GM21825 (cell line): ENCODE data around the gene KRTAP5-10.
"Not testable (repeated sequence)": the region's sequence is repeated elsewhere in the genome, so short reads cannot be mapped to it uniquely, and the experiment has no call there.

Experiments used
- ATAC-seq: cut with Tn5 transposase; IDR thresholded peaks from one replicate; pipeline ENCODE4 v1.9.1; 2021; ENCODE audit warnings: mild to moderate bottlenecking, moderate library complexity; ENCODE audit not compliant: unreplicated experiment

The KRTAP5-10 gene

GRCh38 chr11:71565263-71565662 lies at the start of gene KRTAP5-10:
TSS of gene KRTAP5-10 (plus strand) at chr11:71565563. CDS start at chr11:71565588, 25 bp downstream.
- no peak for ATAC-seq

GRCh38 chr11:71518506-71519471 lies 46.6 kb upstream of the KRTAP5-10 start:
- ATAC-seq = no peak

- ATAC-seq = no peak
These were observed 45.8 kb upstream of the KRTAP5-10 start for GRCh38 chr11:71519546-71519945.

- ATAC-seq = no peak
These were observed 40.0 kb upstream of the KRTAP5-10 start for GRCh38 chr11:71525188-71525937.

- ATAC-seq = no peak
These were observed 39.3 kb upstream of the KRTAP5-10 start for GRCh38 chr11:71525938-71526495.

- ATAC-seq = not testable (repeated sequence)
These were observed 38.4 kb upstream of the KRTAP5-10 start, which contains the start of gene KRTAP5-7 for GRCh38 chr11:71526796-71527575. TSS of gene KRTAP5-7 (plus strand) at chr11:71527267. CDS start at chr11:71527301, 34 bp downstream.

- no peak for ATAC-seq
These were observed 37.7 kb upstream of the KRTAP5-10 start for GRCh38 chr11:71527576-71528210.

GRCh38 chr11:71530602-71531001 lies 34.8 kb upstream of the KRTAP5-10 start:
- ATAC-seq = no peak

- no peak for ATAC-seq
These were observed 33.2 kb upstream of the KRTAP5-10 start for GRCh38 chr11:71532036-71532610.

GRCh38 chr11:71534711-71535608 lies 30.4 kb upstream of the KRTAP5-10 start:
- not testable (repeated sequence) for ATAC-seq

- ATAC-seq = no peak
These were observed 29.5 kb upstream of the KRTAP5-10 start for GRCh38 chr11:71535825-71536224.

GRCh38 chr11:71537537-71537936 lies 27.8 kb upstream of the KRTAP5-10 start:
- ATAC-seq = no peak

- not testable (repeated sequence) for ATAC-seq
These were observed 27.2 kb upstream of the KRTAP5-10 start, which contains the start of gene KRTAP5-8 for GRCh38 chr11:71537977-71538665. TSS of gene KRTAP5-8 (plus strand) at chr11:71538025. CDS start at chr11:71538056, 31 bp downstream.

GRCh38 chr11:71538666-71538990 lies 26.7 kb upstream of the KRTAP5-10 start:
- ATAC-seq = no peak

GRCh38 chr11:71539017-71539416 lies 26.3 kb upstream of the KRTAP5-10 start:
- no peak for ATAC-seq

- not testable (repeated sequence) for ATAC-seq
These were observed 25.4 kb upstream of the KRTAP5-10 start for GRCh38 chr11:71539971-71540370.

- ATAC-seq = not testable (repeated sequence)
These were observed 24.6 kb upstream of the KRTAP5-10 start for GRCh38 chr11:71540521-71541304.
